K562 (cell line): ENCODE data around the gene VAMP8. TPM values are rescaled to one million over a fixed set of nuclear protein-coding genes. Genes with fewer than 3 reads are reported as not detected.

Experiments used
- ETS2 ChIP-seq: IDR thresholded peaks from 2 replicates; pipeline ENCODE4 v1.6.1; 2016; ENCODE audit warnings: borderline replicate concordance, missing genetic modification characterization, mild to moderate bottlenecking, moderate library complexity, missing compliant biosample characterization; ENCODE audit not compliant: poor library complexity, severe bottlenecking
- ETV5 ChIP-seq: sonication (generic); formaldehyde crosslinking; IDR thresholded peaks from 2 replicates; pipeline ENCODE4 v1.4.0; 2020; ENCODE audit warnings: low read depth, mild to moderate bottlenecking, missing genetic modification reagents
- EWSR1 ChIP-seq: fragments of 450-650 bp; IDR thresholded peaks from 2 replicates; pipeline ENCODE4 v1.6.1; 2018; ENCODE audit warnings: borderline replicate concordance, mild to moderate bottlenecking, low read depth, moderate library complexity; ENCODE audit not compliant: partially characterized antibody
- JUN ChIP-seq, 2 experiments: sonication (generic) in 1 of 2; formaldehyde crosslinking in 1 of 2; IDR thresholded peaks; 2 replicates each; pipeline versions ENCODE4 v1.6.1 to v1.8.0; 2012 to 2022; ENCODE audit warnings: borderline replicate concordance in 2 of 2, mild to moderate bottlenecking in 2 of 2, improper control_type of control experiment in 1 of 2, low read depth in 1 of 2, low read length in 1 of 2, missing genetic modification reagents in 1 of 2
- JUNB ChIP-seq: fragments of 450-650 bp; formaldehyde crosslinking; conservative IDR thresholded peaks from 2 replicates; pipeline ENCODE4 v1.4.0; 2020; ENCODE audit warnings: mild to moderate bottlenecking
- L3MBTL2 ChIP-seq: fragments of 450-650 bp; IDR thresholded peaks from 2 replicates; pipeline ENCODE4 v1.6.1; 2016; ENCODE audit warnings: mild to moderate bottlenecking, moderate library complexity
- MGA ChIP-seq: fragments of 450-650 bp; IDR thresholded peaks from 2 replicates; pipeline ENCODE4 v1.6.1; 2016; ENCODE audit warnings: mild to moderate bottlenecking, moderate library complexity
- POU5F1 ChIP-seq: fragments of 150-350 bp; IDR thresholded peaks from 2 replicates; pipeline ENCODE4 v1.6.1; 2014; ENCODE audit warnings: borderline replicate concordance, low read length, low read depth, mild to moderate bottlenecking; ENCODE audit not compliant: partially characterized antibody
- XRCC3 ChIP-seq: fragments of 450-650 bp; IDR thresholded peaks from 2 replicates; pipeline ENCODE4 v1.6.1; 2017; ENCODE audit warnings: mild to moderate bottlenecking, moderate library complexity
- ZNF143 ChIP-seq: sonication (generic); formaldehyde crosslinking; IDR thresholded peaks from 2 replicates; pipeline ENCODE4 v1.9.0; 2022; ENCODE audit warnings: mild to moderate bottlenecking, missing genetic modification reagents
- ZNF324 ChIP-seq: fragments of 250-450 bp; sonication (Bioruptor Pico); IDR thresholded peaks from 2 replicates; pipeline ENCODE4 v1.4.0; 2020; ENCODE audit warnings: mild to moderate bottlenecking
- ZNF639 ChIP-seq, 2 experiments: fragments of 200-800 bp in 1 of 2; sonication (Bioruptor generic) in 1 of 2; sonication (generic) in 1 of 2; formaldehyde crosslinking in 1 of 2; IDR thresholded peaks in 1 of 2; conservative IDR thresholded peaks in 1 of 2; 2 replicates each; pipeline versions ENCODE4 v1.5.0 to v1.6.1; 2016 to 2020; ENCODE audit warnings: missing compliant biosample characterization in 1 of 2, missing genetic modification characterization in 1 of 2, missing genetic modification reagents in 1 of 2
- polyA plus RNA-seq, 8 experiments: library from polyadenylated mRNA; depleted of rRNA in 4 of 8; stranded (reverse) in 5 of 8; unstranded in 3 of 8; fragments of >200 nt; fragmentation: Nextera tagmentation in 2 of 8; fragmentation: Illumina TruSeq in 1 of 8; extraction: Ambion mirVana in 2 of 8; extraction: Trizol in 1 of 8; gene quantifications; 2 replicates each; pipeline versions ENCODE4 v1.2.1 to v1.2.3, GENCODE V29; 2011 to 2014; ENCODE audit warnings: inconsistent platforms in 1 of 8, missing spikeins in 1 of 8
- total RNA-seq, 7 experiments: library from RNA; depleted of rRNA in 6 of 7; stranded (reverse); fragments of >200 nt in 6 of 7; fragmentation: Illumina TruSeq in 2 of 7; extraction: Trizol in 2 of 7; gene quantifications; 2 replicates each; pipeline versions ENCODE4 v1.2.1 to v1.2.3, GENCODE V29; 2011 to 2021; ENCODE audit warnings: low replicate concordance in 1 of 7

The VAMP8 gene
- total and polyA plus RNA-seq, 9 of the 15 experiments (the other 6 are each of a cell fraction or from before 2014, with no cell fraction given) = 107 to 571 (median 248) TPM

- TF ChIP-seq JUNB (CRISPR knock-in tag) (no peak), L3MBTL2 (peak; percentile 70), JUN (IDR thresholded peaks at IDR 0.05; ENCODE audit: borderline replicate concordance, low read depth, low read length) (peak; percentile 35; the same call in 1 of the 2 replicates), JUN (CRISPR knock-in tag; IDR thresholded peaks at IDR 0.05; ENCODE audit: borderline replicate concordance) (no peak; the same call in 1 of the 2 replicates), ETS2 (tag) (no peak), XRCC3 (no peak), ZNF324 (CRISPR knock-in tag) (peak; percentile 32; the same call in 1 of the 2 replicates), EWSR1 (no peak), ETV5 (CRISPR knock-in tag) (no peak), MGA (peak; percentile 83), ZNF143 (CRISPR knock-in tag) (peak; percentile 56; the same call in 1 of the 2 replicates), ZNF639 (CRISPR knock-in tag; conservative IDR thresholded peaks at IDR 0.05 in 1 of 2, IDR thresholded peaks at IDR 0.05 in 1 of 2) (no peak), POU5F1 (no peak)
These were observed 37.8 kb upstream of the VAMP8 start (continued) for GRCh38 chr2:85539361-85540132.
